PC-3 (cell line): ENCODE measurements around the gene RBMS2. TPM values are rescaled to one million over a fixed set of nuclear protein-coding genes. Genes with fewer than 3 reads are reported as not detected.

ENCODE experiments used
- ATAC-seq: fragments of 200-7000 bp; cut with Tn5 transposase; 2 replicates; pipeline ENCODE4 v1.9.1; 2020; ENCODE audit warnings: mild to moderate bottlenecking, moderate library complexity
- BruUV-seq: library from RNA; stranded (reverse); fragments of 400-500 nt; replicated peaks from 2 replicates; lab custom pipeline; 2021; lab: Mats Ljungman, UMichigan
- CTCF ChIA-PET: fragments of 300-600 bp; sonication (Branson Sonifier 250); formaldehyde crosslinking; loops from one replicate; lab custom pipeline; 2022; ENCODE audit warnings: antibody characterized with exemption; lab: Charles Lee
- POLR2A ChIA-PET: fragments of 300-600 bp; sonication (Branson Sonifier 250); formaldehyde crosslinking; loops from one replicate; lab custom pipeline; 2022; ENCODE audit warnings: antibody characterized with exemption; ENCODE audit not compliant: unreplicated experiment; lab: Charles Lee
- DNase-seq: peaks from one replicate; pipeline ENCODE4 v3.0.0-alpha.2; 2015
- H2AFZ ChIP-seq: fragments of 300-600 bp; sonication (generic); 2 replicates; pipeline ENCODE4 v1.6.0; 2016; ENCODE audit warnings: antibody characterized with exemption, low read length
- H3F3A ChIP-seq: fragments of 300-600 bp; sonication (generic); one replicate; pipeline ENCODE4 v1.6.0; 2017; ENCODE audit warnings: antibody characterized with exemption, low read length, control low read depth, mild to moderate bottlenecking; ENCODE audit not compliant: unreplicated experiment
- H3K27ac ChIP-seq: fragments of 300-600 bp; sonication (generic); 2 replicates; pipeline ENCODE4 v1.5.1; 2016; ENCODE audit warnings: mild to moderate bottlenecking, low read length
- H3K27me3 ChIP-seq: fragments of 300-600 bp; sonication (generic); 2 replicates; pipeline ENCODE4 v1.6.1; 2016; ENCODE audit warnings: low read length, mixed read lengths
- H3K36me3 ChIP-seq: fragments of 300-600 bp; sonication (generic); 2 replicates; pipeline ENCODE4 v1.6.1; 2016; ENCODE audit warnings: low read depth, mixed run types, low read length, mixed read lengths
- H3K4me1 ChIP-seq: fragments of 300-600 bp; sonication (generic); 2 replicates; pipeline ENCODE4 v1.5.1; 2016; ENCODE audit warnings: low read length; ENCODE audit not compliant: insufficient read depth
- H3K4me2 ChIP-seq: fragments of 300-600 bp; sonication (generic); 2 replicates; pipeline ENCODE4 v1.6.0; 2016; ENCODE audit warnings: low read length
- H3K4me3 ChIP-seq: fragments of 300-600 bp; sonication (generic); 2 replicates; pipeline ENCODE4 v1.5.1; 2016; ENCODE audit warnings: mild to moderate bottlenecking, low read length, mixed read lengths
- H3K79me2 ChIP-seq: fragments of 300-600 bp; sonication (generic); 2 replicates; pipeline ENCODE4 v1.6.1; 2017; ENCODE audit warnings: low read length, mixed read lengths
- H3K9ac ChIP-seq: fragments of 300-600 bp; sonication (generic); 2 replicates; pipeline ENCODE4 v1.6.0; 2016; ENCODE audit warnings: mild to moderate bottlenecking, low read length
- H3K9me2 ChIP-seq: fragments of 300-600 bp; sonication (generic); replicated peaks from 2 replicates; pipeline ENCODE4 v1.6.1; 2016; ENCODE audit warnings: mixed run types, low read length, mixed read lengths
- H3K9me3 ChIP-seq: fragments of 300-600 bp; sonication (generic); 2 replicates; pipeline ENCODE4 v1.6.1; 2016; ENCODE audit warnings: low read length, mixed read lengths
- H4K20me1 ChIP-seq: fragments of 300-600 bp; sonication (generic); 2 replicates; pipeline ENCODE4 v1.6.1; 2016; ENCODE audit warnings: low read length, mixed read lengths
- CTCF ChIP-seq: fragments of 300-600 bp; sonication (generic); conservative IDR thresholded peaks from 2 replicates; pipeline ENCODE4 v1.5.1; 2017; ENCODE audit warnings: antibody characterized with exemption, low read depth, mild to moderate bottlenecking, low read length
- EZH2 ChIP-seq: fragments of 300-600 bp; sonication (generic); IDR thresholded peaks from one replicate; pipeline ENCODE4 v1.6.1; 2017; ENCODE audit warnings: antibody characterized with exemption, mild to moderate bottlenecking, low read length; ENCODE audit not compliant: unreplicated experiment
- EZH2phosphoT487 ChIP-seq: fragments of 300-600 bp; sonication (generic); IDR thresholded peaks from 2 replicates; pipeline ENCODE4 v1.6.1; 2018; ENCODE audit warnings: mild to moderate bottlenecking, antibody characterized with exemption, low read length, borderline replicate concordance
- intact Hi-C: fragments of 100-400 bp; cut with micrococcal nuclease; formaldehyde crosslinking; loops from 2 replicates; pipeline ENCODE4 v1.9.0; 2023
- total RNA-seq: library from RNA; depleted of rRNA; stranded (reverse); fragments of >200 nt; gene quantifications from 2 replicates; pipeline ENCODE4 v1.2.3, GENCODE V29; 2014

RBMS2 gene
- total RNA-seq, 1 experiment from 2014 or later, result 10.2 TPM

GRCh38 chr12:56634837-56635791 lies 113.5 kb downstream of the RBMS2 start:
- DNase-seq, result peak; percentile 92
- TSS peak; percentile 44 for BruUV-seq

GRCh38 chr12:56635806-56636674 lies 114.4 kb downstream of the RBMS2 start:
- H3F3A ChIP-seq, result peaks cover 12% of the 10 kb centered on the region
- H3K4me1 ChIP-seq, result peaks cover 39% of the 10 kb centered on the region
- TF ChIP-seq EZH2phosphoT487 (no peak), EZH2 (no peak), CTCF (no peak)
- peak overlapping the region; percentile 49 for H2AFZ ChIP-seq
- POLR2A ChIA-PET, result interaction anchor here (0.6 to 1.5 kb wide), 6 partner anchors 32 to 320 kb away, joined by 3 to 11 read pairs (median 4); partner anchors contain the start of genes NACA, PTGES3 and RBMS2
- peak overlapping the region; percentile 90 for H3K4me3 ChIP-seq
- H3K27ac ChIP-seq, result peak overlapping the region; percentile 83
- peaks cover 29% of the 10 kb centered on the region for H3K36me3 ChIP-seq
- no peaks in the 10 kb centered on the region for H3K9me2 ChIP-seq
- DNase-seq (peak; percentile 86), ATAC-seq (peak; percentile 65)
- CTCF ChIA-PET, result interaction anchor here (0.5 to 1.5 kb wide), 19 partner anchors 8 to 365 kb away, joined by 3 to 19 read pairs (median 6); partner anchors contain the start of genes ATP5F1B, NACA, PTGES3 and RBMS2
- peaks cover 48% of the 10 kb centered on the region for H3K79me2 ChIP-seq
- no peaks in the 10 kb centered on the region for H3K27me3 ChIP-seq
- intact Hi-C loops, result loop anchor here (2.0 kb wide), 4 partner anchors 49 to 351 kb away; partner anchors contain the start of gene NACA
- BruUV-seq, result TSS peak; percentile 27
- H3K9me3 ChIP-seq, result no peaks in the 10 kb centered on the region
- peak overlapping the region; percentile 100 for H3K4me2 ChIP-seq
- H4K20me1 ChIP-seq, result 0 out of 2 replicates have a peak, but pooled peaks cover 8% of the 10 kb centered on the region
- H3K9ac ChIP-seq, result peak overlapping the region; percentile 78

More at GRCh38 chr12:56634837-56635791, 113.5 kb downstream of the RBMS2 start:
- Histone ChIP-seq H3K4me3 (peak overlapping the region; percentile 90), H3F3A (peaks cover 12% of the 10 kb centered on the region), H3K9me3 (no peaks in the 10 kb centered on the region), H3K27ac (peak overlapping the region; percentile 83), H3K4me2 (peak overlapping the region; percentile 100), H2AFZ (peak overlapping the region; percentile 65), H3K27me3 (no peaks in the 10 kb centered on the region), H3K4me1 (peaks cover 44% of the 10 kb centered on the region), H3K79me2 (peaks cover 49% of the 10 kb centered on the region), H3K9me2 (no peaks in the 10 kb centered on the region), H3K36me3 (peaks cover 24% of the 10 kb centered on the region), H4K20me1 (0 out of 2 replicates have a peak, but pooled peaks cover 8% of the 10 kb centered on the region), H3K9ac (peak overlapping the region; percentile 78)
- no peak for TF ChIP-seq EZH2phosphoT487
- TF ChIP-seq CTCF, result peak; percentile 56
- peak; percentile 54 for ATAC-seq
- intact Hi-C loops, result no loop called here
- ChIA-PET CTCF (no interaction called here), POLR2A (interaction anchor here (0.7 kb wide), 1 partner anchor 319 kb away, joined by 5 read pairs; no protein-coding TSS in a partner anchor)
